ENCODE results near the gene ENSA. TPM values are rescaled to one million over a fixed set of nuclear protein-coding genes. Genes with fewer than 3 reads are reported as not detected.

Gene ENSA
- total RNA-seq, 4 donors from 2014 or later = 111 to 174 (median 158) TPM

DNA sequence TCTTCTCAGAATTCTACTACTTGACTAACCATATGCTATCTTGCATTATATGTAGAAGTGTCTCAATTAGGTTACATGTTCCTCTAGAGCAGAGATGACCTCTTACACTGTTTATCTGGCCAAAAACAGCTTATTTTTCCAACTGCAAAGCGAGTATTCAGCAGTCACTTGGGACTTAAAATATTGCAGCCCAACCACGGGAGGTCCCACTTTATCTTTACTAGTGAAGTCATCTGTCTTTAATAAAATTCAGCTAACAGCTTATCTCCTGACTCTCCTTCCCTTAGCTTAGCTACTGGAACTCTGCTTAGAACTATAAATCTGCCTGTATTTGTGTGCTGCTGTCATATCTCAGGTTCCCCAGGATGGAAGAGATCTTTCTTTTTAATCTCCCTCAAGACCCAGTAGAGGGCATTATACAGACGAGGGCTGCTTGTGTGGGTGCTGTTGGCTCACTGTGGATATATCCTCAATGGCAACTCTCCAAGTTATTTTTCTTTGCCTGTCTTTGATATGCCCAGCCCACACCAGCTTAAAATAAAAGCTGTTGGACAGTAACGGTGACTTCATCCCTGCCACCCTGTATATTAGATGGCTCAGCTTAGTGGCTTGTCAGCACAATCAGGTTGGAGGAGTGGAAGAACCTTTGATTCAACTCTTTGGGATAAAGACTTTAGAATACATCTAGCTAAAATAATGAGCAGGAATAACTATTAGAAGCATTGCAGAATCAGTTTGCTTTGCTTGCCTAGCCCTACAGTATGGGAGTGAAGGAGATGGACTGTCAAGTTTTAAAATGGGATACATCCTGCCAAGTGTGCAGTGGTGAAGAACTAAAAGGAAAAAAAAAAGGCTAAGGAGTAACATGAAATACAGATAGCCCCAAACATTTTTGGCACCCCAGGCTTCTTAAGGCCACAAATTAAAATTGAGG lies 9.6 kb downstream of the ENSA start:
- Histone ChIP-seq H3K9me3 (no peaks in the 10 kb centered on the region), H3K27me3 (no peaks in the 10 kb centered on the region), H3K4me3 (no peak overlapping the region), H3K27ac (peak overlapping the region; percentile 73 to 80 (median 75)), H3K4me1 (peaks cover 18 to 51% (median 30%) of the 10 kb centered on the region in 4 donors), H3K36me3 (peaks cover 0 to 34% (median 5%) of the 10 kb centered on the region in 4 donors)
- WGBS, 2 donors (ENCODE audit: low coverage in 1 of 2) = 29 to 38% methylated on average over 3 to 4 of the region's 4 CpGs
- DNase-seq = no peak
- intact Hi-C loops (cut with DNase I; ENCODE audit: low total_unique reads) = loop anchor here (5.0 kb wide), 1 partner anchor 58 kb away; no protein-coding TSS in a partner anchor
- in situ Hi-C loops (cut with MboI; ENCODE audit: low pct_ligation_motif_present in 1 of 4, low pct_unique_long_range_greater_than_20kb in 1 of 4, low sequenced_read_pairs in 3 of 4) = loop anchor here in 2 of 4 donors (5.0 to 10.0 kb wide), 2 partner anchors 53 to 55 kb away; no protein-coding TSS in a partner anchor
- TF ChIP-seq, protein P1, sequence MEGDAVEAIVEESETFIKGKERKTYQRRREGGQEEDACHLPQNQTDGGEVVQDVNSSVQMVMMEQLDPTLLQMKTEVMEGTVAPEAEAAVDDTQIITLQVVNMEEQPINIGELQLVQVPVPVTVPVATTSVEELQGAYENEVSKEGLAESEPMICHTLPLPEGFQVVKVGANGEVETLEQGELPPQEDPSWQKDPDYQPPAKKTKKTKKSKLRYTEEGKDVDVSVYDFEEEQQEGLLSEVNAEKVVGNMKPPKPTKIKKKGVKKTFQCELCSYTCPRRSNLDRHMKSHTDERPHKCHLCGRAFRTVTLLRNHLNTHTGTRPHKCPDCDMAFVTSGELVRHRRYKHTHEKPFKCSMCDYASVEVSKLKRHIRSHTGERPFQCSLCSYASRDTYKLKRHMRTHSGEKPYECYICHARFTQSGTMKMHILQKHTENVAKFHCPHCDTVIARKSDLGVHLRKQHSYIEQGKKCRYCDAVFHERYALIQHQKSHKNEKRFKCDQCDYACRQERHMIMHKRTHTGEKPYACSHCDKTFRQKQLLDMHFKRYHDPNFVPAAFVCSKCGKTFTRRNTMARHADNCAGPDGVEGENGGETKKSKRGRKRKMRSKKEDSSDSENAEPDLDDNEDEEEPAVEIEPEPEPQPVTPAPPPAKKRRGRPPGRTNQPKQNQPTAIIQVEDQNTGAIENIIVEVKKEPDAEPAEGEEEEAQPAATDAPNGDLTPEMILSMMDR (IDR thresholded peaks at IDR 0.05) = peak in 3 of 5 experiments; percentile 17 to 47 (median 27)
- TF ChIP-seq POLR2A (IDR thresholded peaks at IDR 0.05) (no peak), EP300 (IDR thresholded peaks at IDR 0.05; ENCODE audit: low read depth) (no peak), POLR2AphosphoS5 (IDR thresholded peaks at IDR 0.05) (peak; percentile 18 to 34 (median 26))

DNA sequence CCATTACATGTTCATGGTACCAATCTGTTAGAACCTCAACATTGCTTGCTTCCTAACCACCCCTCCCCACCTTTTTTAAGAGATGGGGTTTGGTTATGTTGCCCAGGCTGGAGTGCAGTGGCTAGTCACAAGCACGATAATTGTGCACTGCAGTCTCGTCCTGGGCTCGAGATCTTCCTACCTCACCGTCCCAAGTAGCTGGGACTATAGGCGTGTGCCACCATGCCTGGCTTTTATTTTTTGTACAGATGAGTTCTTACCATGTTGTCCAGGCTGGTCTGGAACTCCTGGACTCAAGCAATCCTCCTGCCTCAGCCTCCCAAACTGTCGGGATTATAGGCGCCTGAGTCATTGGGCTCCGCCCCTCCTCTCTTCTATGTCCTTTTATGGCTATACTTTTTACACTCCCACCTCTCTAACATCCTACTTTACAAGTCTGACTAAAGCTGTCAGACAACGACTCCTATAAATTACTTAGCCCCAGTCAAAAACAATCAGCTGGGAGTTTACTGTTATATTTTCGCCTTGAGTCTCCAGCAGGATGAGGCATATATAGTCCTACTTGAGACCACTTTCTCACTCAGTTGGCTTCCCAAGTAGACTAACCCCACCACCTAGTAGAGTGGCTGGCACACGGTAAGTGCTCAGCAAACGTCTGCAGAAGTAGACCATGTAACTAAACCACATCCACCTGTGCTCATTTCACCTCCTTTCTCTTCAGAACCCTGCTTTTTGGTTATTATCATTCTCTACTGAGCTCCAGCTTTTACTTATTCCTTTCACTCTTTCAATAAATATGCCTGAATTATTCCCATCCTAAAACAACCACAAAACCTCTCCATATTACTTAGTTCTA lies 13.8 kb downstream of the ENSA start:
- Histone ChIP-seq H3K36me3 (peaks cover 0 to 15% (median 0%) of the 10 kb centered on the region in 4 donors), H3K27ac (peak overlapping the region; percentile 88 to 94 (median 90)), H3K4me3 (no peak overlapping the region), H3K27me3 (no peaks in the 10 kb centered on the region), H3K9me3 (no peaks in the 10 kb centered on the region), H3K4me1 (peaks cover 46 to 68% (median 57%) of the 10 kb centered on the region in 4 donors)
- no peak for TF ChIP-seq POLR2AphosphoS5 (IDR thresholded peaks at IDR 0.05)
- TF ChIP-seq POLR2A (IDR thresholded peaks at IDR 0.05) = no peak
- intact Hi-C loops (cut with DNase I; ENCODE audit: low total_unique reads) (loop anchor here (5.0 kb wide), 1 partner anchor 53 kb away; no protein-coding TSS in a partner anchor), in situ Hi-C loops (cut with MboI; ENCODE audit: low pct_ligation_motif_present in 1 of 4, low pct_unique_long_range_greater_than_20kb in 1 of 4, low sequenced_read_pairs in 3 of 4) (loop anchor here in 2 of 4 donors (5.0 to 10.0 kb wide), 2 partner anchors 48 to 51 kb away; no protein-coding TSS in a partner anchor)
- peak; percentile 51 for DNase-seq
- 78% methylated on average over 11 to 12 of the region's 12 CpGs for WGBS, 2 donors (ENCODE audit: low coverage in 1 of 2)

DNA sequence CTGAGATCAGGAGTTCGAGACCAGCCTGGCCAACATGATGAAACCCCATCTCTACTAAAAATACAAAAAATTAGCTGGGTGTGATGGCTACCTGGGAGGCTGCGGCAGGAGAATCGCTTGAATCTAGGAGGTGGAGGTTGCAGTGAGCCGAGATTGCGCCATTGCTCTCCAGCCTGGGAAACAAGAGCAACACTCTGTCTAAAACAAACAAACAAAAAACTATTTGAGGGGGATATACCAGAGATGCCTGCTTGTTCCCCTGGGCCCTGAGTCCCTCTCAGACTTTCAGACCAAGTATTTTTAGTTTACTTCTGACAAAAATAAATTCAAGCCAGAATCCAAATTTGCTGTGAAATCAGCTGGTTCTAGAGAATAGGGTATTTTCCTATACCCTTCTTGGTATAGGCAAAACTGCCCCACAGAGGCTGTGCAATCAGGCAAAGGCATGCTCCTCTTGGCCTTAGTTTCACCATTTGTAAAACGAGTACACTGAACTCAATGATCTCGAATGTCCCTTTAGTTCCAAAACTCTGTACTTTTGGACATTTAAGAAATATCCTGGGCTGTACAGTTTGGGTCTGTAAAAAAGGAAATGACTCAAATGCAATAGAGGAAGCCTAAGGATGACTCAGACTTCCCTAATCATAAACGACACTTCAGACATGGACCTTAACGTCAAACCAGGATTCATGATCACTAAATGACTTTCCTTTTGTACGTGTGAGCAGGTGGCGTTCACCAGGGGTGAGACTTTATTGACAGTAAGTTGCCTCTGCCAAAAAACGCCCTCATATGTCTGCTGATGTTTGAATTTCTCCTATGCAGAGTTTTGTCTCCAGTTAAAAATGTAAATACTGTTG lies 16.1 kb downstream of the ENSA start:
- in situ Hi-C loops (cut with MboI; ENCODE audit: low pct_ligation_motif_present in 1 of 4, low pct_unique_long_range_greater_than_20kb in 1 of 4, low sequenced_read_pairs in 3 of 4) = loop anchor here in 2 of 4 donors (5.0 to 10.0 kb wide), 2 partner anchors 46 to 48 kb away; no protein-coding TSS in a partner anchor
- peak; percentile 69 for DNase-seq

More for the DNA sequence above, 16.1 kb downstream of the ENSA start:
- H3K4me3 ChIP-seq = peak overlapping the region in 1 of 4 donors; percentile 0
- H3K36me3 ChIP-seq = peaks cover 0 to 10% (median 0%) of the 10 kb centered on the region in 4 donors
- TF ChIP-seq POLR2AphosphoS5 (IDR thresholded peaks at IDR 0.05) (peak; percentile 67 to 91 (median 83)), POLR2A (IDR thresholded peaks at IDR 0.05) (no peak), EP300 (IDR thresholded peaks at IDR 0.05; ENCODE audit: low read depth) (peak; percentile 88)
- TF ChIP-seq, protein P1 (IDR thresholded peaks at IDR 0.05) = no peak
- 43 to 45% methylated on average over 9 to 12 of the region's 12 CpGs for WGBS, 2 donors (ENCODE audit: low coverage in 1 of 2)
- peak overlapping the region; percentile 88 to 94 (median 90) for H3K27ac ChIP-seq
- no peaks in the 10 kb centered on the region for H3K27me3 ChIP-seq
- peaks cover 39 to 71% (median 53%) of the 10 kb centered on the region in 4 donors for H3K4me1 ChIP-seq
- H3K9me3 ChIP-seq = no peaks in the 10 kb centered on the region
- intact Hi-C loops (cut with DNase I; ENCODE audit: low total_unique reads) = no loop called here

Data from transverse colon (tissue), 4 donors.